Activated T-helper 17 cell treated with anti-CD3 and anti-CD28 coated beads, Interleukin-2, amount 50 U/mL, for 72 hours (primary cell): ENCODE measurements around the gene FAAP20. TPM values are rescaled to one million over a fixed set of nuclear protein-coding genes. Genes with fewer than 3 reads are reported as not detected.
A peak's percentile ranks its signal among the peaks of the same experiment; 100 is the strongest.

Experiments
- ATAC-seq: fragments of 150-1000 bp; cut with Tn5 transposase; replicated peaks from 2 replicates; pipeline ENCODE4 v1.10.0; 2021; ENCODE audit warnings: mild to moderate bottlenecking, moderate library complexity
- H3K27ac Mint-ChIP-seq: one replicate; pipeline ENCODE4 v1.8.0; 2022; ENCODE audit warnings: mixed read lengths
- H3K27me3 Mint-ChIP-seq: one replicate; pipeline ENCODE4 v1.8.0; 2022; ENCODE audit warnings: mixed read lengths
- H3K36me3 Mint-ChIP-seq: one replicate; pipeline ENCODE4 v1.8.0; 2022; ENCODE audit warnings: low read depth, mild to moderate bottlenecking, mixed read lengths
- H3K4me1 Mint-ChIP-seq: one replicate; pipeline ENCODE4 v1.8.0; 2022; ENCODE audit warnings: mixed read lengths
- H3K4me3 Mint-ChIP-seq: one replicate; pipeline ENCODE4 v1.8.0; 2022; ENCODE audit warnings: mild to moderate bottlenecking, mixed read lengths
- H3K9me3 Mint-ChIP-seq: one replicate; pipeline ENCODE4 v1.8.0; 2022; ENCODE audit warnings: mixed read lengths
- total RNA-seq, 2 donors: library from RNA; stranded (reverse); gene quantifications; one replicate each; pipeline ENCODE4 v1.2.3, GENCODE V29; 2022

FAAP20 gene, protein sequence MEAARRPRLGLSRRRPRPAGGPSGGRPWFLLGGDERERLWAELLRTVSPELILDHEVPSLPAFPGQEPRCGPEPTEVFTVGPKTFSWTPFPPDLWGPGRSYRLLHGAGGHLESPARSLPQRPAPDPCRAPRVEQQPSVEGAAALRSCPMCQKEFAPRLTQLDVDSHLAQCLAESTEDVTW
- 10 to 100 TPM; 56.7 to 68.3 TPM for total RNA-seq

- H3K9me3 Mint-ChIP-seq, result no peaks in the 10 kb centered on the region
- H3K4me3 Mint-ChIP-seq, result peak within 1 kb of the TSS; percentile 74
- H3K27me3 Mint-ChIP-seq, result no peaks in the 10 kb centered on the region
- ATAC-seq, result peak; percentile 60
- peak within 1 kb of the TSS; percentile 80 for H3K27ac Mint-ChIP-seq
- H3K4me1 Mint-ChIP-seq, result peaks cover 2% of the 10 kb centered on the region
- H3K36me3 Mint-ChIP-seq, result no peaks in the 10 kb centered on the region
Observed at GRCh38 chr1:2194319-2194897, at the start of gene FAAP20. Gene FAAP20, minus strand, starts transcription at chr1:2194772. Its CDS starts 23 bp downstream, at chr1:2194749.

GRCh38 chr1:2242814-2243725 is 48.5 kb upstream of the FAAP20 start:
- H3K27me3 Mint-ChIP-seq, result no peaks in the 10 kb centered on the region
- peaks cover 62% of the 10 kb centered on the region for H3K36me3 Mint-ChIP-seq
- ATAC-seq, result peak; percentile 79
- H3K9me3 Mint-ChIP-seq, result no peaks in the 10 kb centered on the region
- H3K4me1 Mint-ChIP-seq, result peaks cover 46% of the 10 kb centered on the region
- peak overlapping the region; percentile 55 for H3K27ac Mint-ChIP-seq
- H3K4me3 Mint-ChIP-seq, result peak overlapping the region; percentile 61

DNA sequence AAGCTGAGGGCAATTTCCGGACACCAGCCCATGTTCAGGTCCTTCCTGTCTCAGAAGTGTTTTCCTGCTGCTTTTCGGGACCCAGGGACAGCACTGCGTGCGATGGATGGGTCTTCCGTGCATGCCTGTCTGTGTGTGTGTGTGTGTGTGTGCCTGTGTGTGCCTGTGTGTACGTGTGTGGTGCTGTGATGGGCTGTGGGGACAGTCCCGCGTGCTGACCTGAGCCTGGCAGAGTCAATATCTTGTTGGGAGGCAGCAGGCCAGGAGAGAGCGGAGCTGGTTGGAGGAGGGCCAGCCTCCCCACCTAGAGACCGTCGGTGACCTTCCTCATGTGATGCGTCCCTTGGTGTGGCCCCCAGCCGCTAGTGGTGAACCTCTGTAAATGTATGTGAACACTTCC is 47.2 kb upstream of the FAAP20 start:
- Mint-ChIP-seq H3K4me3 (peak overlapping the region; percentile 61), H3K27me3 (no peaks in the 10 kb centered on the region), H3K27ac (peak overlapping the region; percentile 55), H3K4me1 (peaks cover 54% of the 10 kb centered on the region), H3K9me3 (no peaks in the 10 kb centered on the region), H3K36me3 (peaks cover 62% of the 10 kb centered on the region)
- ATAC-seq, result no peak

DNA sequence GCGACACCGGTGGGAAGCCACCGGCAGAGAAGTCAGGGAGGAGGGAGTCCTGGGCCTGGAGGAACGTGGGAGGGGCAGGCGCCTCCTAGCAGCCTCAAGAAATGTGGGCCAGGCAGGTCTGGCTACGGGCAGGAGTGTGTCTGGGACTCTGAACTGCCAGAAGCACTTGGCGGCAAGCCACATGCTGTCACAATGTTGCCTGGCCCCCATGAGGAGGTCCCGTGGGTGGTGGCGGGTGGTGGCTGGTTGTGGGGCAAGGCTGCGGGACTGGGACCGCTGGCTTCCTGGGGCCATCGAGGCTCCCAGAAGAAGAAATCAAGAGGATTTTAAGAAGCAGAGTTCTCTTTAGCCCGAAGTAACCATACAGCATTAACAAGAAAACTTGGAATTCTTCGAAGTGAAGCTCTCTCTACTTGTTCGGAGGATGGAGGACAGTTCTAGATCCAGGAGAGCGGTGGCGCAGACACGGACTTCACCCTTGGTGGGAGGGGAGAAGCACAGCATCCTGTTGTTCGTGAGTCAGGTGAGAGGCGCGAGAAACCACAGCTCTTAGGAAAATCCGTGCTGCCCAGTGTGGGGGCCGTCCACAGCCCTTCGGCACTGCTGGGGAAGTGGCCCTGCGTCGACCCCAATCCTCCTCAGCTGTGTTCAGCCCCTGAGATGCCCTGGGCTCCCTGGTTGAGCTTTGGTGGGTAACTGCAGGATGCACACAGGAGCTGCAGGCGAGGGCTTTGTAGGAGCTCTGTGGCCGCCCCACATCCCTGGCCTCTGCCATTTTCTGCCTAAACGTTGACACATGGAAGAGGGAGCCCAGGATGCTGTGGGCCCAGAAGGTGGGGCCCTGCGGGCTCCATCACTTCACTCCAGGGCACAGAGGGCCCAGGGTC is 45.9 kb upstream of the FAAP20 start:
- Mint-ChIP-seq H3K4me1 (peaks cover 54% of the 10 kb centered on the region), H3K27ac (peak overlapping the region; percentile 79), H3K36me3 (peaks cover 63% of the 10 kb centered on the region), H3K27me3 (no peaks in the 10 kb centered on the region), H3K4me3 (peak overlapping the region; percentile 61), H3K9me3 (no peaks in the 10 kb centered on the region)
- ATAC-seq, result peak; percentile 63

GRCh38 chr1:2239384-2239985 is 44.9 kb upstream of the FAAP20 start:
- Mint-ChIP-seq H3K9me3 (no peaks in the 10 kb centered on the region), H3K4me1 (peaks cover 54% of the 10 kb centered on the region), H3K27ac (peak overlapping the region; percentile 79), H3K36me3 (peaks cover 61% of the 10 kb centered on the region), H3K27me3 (no peaks in the 10 kb centered on the region), H3K4me3 (peak overlapping the region; percentile 61)
- no peak for ATAC-seq

GRCh38 chr1:2239013-2239370 is 44.4 kb upstream of the FAAP20 start:
- Mint-ChIP-seq H3K4me3 (peak overlapping the region; percentile 61), H3K36me3 (peaks cover 64% of the 10 kb centered on the region), H3K4me1 (peaks cover 56% of the 10 kb centered on the region), H3K27ac (peak overlapping the region; percentile 79), H3K27me3 (no peaks in the 10 kb centered on the region), H3K9me3 (no peaks in the 10 kb centered on the region)
- ATAC-seq, result no peak

- Mint-ChIP-seq H3K27ac (peak overlapping the region; percentile 79), H3K36me3 (peaks cover 61% of the 10 kb centered on the region), H3K4me1 (peaks cover 53% of the 10 kb centered on the region), H3K9me3 (no peaks in the 10 kb centered on the region), H3K27me3 (no peaks in the 10 kb centered on the region), H3K4me3 (peak overlapping the region; percentile 61)
- no peak for ATAC-seq
Observed at GRCh38 chr1:2238361-2239012, 43.9 kb upstream of the FAAP20 start.

GRCh38 chr1:2237773-2238172 is 43.2 kb upstream of the FAAP20 start:
- Mint-ChIP-seq H3K36me3 (peaks cover 57% of the 10 kb centered on the region), H3K27ac (peak overlapping the region; percentile 85), H3K4me1 (peaks cover 52% of the 10 kb centered on the region), H3K9me3 (no peaks in the 10 kb centered on the region), H3K4me3 (peak overlapping the region; percentile 99), H3K27me3 (no peaks in the 10 kb centered on the region)
- no peak for ATAC-seq

DNA sequence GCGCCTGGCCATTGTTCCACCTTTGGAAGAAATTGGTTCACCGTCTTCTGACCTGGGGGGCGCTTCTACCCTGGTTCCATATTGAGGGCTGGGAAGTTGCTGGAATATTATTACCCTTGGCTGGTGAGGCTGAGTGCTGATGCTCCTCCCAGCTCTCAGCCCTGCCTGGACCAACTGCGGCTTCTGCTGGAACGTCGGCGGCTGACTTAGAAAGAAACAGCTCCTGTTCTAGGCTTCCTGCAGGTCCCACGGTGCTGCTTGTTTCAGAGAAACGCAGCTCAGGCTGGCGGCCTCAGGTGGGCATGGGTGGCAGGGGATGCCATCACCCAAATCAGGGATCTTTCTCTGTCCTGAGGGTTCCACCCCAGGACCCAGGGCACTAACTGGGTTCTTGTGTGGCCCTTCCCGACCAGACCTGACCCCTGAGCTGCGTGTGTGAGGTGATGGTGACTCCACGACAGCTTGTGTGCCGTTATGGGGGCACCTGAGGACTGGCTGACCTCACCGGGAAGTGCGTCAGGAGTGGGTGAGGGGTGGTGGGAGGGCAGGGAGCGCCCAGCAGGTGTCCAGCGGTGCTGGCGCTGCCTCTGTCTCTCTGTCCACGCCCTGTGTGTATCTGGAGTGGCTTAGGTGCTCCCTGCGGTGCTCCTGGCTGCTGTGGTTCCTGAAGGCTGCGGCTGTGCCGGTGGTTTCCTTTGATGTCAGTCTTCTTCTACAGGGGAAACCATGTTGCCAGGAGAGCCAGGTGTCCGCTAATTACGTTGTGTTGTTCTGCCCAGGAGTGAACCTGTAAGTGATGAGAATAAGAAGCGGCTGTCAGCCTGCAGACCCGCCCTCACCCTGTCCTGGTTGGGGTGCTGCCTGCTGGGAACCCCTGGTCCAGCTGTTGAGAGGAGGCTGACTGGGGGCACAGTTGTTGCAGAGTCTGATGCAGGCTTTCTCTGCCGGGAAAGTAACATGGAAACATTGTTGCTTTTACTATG is 42.4 kb upstream of the FAAP20 start:
- peak; percentile 20 for ATAC-seq
- H3K4me1 Mint-ChIP-seq, result peaks cover 54% of the 10 kb centered on the region
- H3K4me3 Mint-ChIP-seq, result peak overlapping the region; percentile 99
- no peaks in the 10 kb centered on the region for H3K27me3 Mint-ChIP-seq
- H3K27ac Mint-ChIP-seq, result peak overlapping the region; percentile 85
- H3K36me3 Mint-ChIP-seq, result peaks cover 58% of the 10 kb centered on the region
- no peaks in the 10 kb centered on the region for H3K9me3 Mint-ChIP-seq

DNA sequence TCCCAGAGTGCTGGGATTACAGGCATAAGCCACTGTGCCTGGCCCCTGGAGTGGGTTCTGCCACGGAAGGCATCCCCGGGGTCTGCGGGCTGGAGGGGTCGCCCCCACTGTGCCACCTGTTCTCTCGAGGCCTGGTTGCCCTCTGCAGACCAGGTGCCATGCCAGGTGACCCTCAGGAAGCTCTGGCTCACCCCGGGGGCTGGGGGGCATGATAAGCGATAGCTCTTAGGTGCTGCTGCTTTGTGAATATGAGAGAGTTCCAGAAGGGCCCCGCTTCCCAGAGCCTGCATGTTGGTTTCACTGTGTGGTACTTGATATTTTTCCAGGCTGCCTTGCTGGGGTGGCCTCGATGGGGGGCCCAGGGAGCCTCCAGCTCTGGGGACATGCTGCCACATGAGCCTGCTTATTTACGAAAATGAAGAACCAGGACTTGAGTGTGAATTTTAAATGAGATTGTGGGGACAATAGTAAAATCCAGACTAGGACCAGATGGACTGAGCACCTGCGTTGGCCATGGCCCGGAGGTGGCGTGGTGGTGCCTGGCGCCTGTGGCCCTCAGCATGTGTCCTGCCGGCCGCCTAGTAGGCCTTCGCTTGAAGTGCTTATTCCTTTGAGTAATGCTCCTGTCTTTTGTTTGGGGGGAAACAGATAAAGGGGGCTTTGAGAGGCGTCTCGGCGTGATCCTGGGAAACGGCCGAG is 40.9 kb upstream of the FAAP20 start:
- H3K4me1 Mint-ChIP-seq, result peaks cover 53% of the 10 kb centered on the region

GRCh38 chr1:2234762-2235113 is 40.2 kb upstream of the FAAP20 start:
- H3K27ac Mint-ChIP-seq, result peak overlapping the region; percentile 85
- no peaks in the 10 kb centered on the region for H3K27me3 Mint-ChIP-seq
- ATAC-seq, result no peak
- peaks cover 46% of the 10 kb centered on the region for H3K4me1 Mint-ChIP-seq
- H3K9me3 Mint-ChIP-seq, result no peaks in the 10 kb centered on the region
- H3K36me3 Mint-ChIP-seq, result peaks cover 58% of the 10 kb centered on the region
- peak overlapping the region; percentile 99 for H3K4me3 Mint-ChIP-seq

More for the DNA sequence above, 40.9 kb upstream of the FAAP20 start:
- H3K27ac Mint-ChIP-seq, result peak overlapping the region; percentile 84
- ATAC-seq, result no peak
- H3K4me3 Mint-ChIP-seq, result peak overlapping the region; percentile 99
- H3K9me3 Mint-ChIP-seq, result no peaks in the 10 kb centered on the region
- H3K27me3 Mint-ChIP-seq, result no peaks in the 10 kb centered on the region
- H3K36me3 Mint-ChIP-seq, result peaks cover 58% of the 10 kb centered on the region
